Epithelial cell of esophagus (primary cell): ENCODE results near the gene TELO2.

Experiments
- DNase-seq: peaks from one replicate; pipeline ENCODE4 v3.0.0; 2010; ENCODE audit warnings: low read depth
- H3K4me3 ChIP-seq: 2 replicates; pipeline ENCODE4 v1.5.1; 2011; ENCODE audit warnings: mild to moderate bottlenecking, low read length, control low read depth
- CTCF ChIP-seq: IDR thresholded peaks from 2 replicates; pipeline ENCODE4 v1.5.1; 2011; ENCODE audit warnings: low read depth, mild to moderate bottlenecking, low read length, control low read depth, inconsistent platforms; ENCODE audit not compliant: insufficient read depth; ENCODE audit errors: missing control alignments

TELO2 gene

GRCh38 chr16:1553946-1554825 is 61.0 kb downstream of the TELO2 start:
- DNase-seq: no peak
- no peak overlapping the region for H3K4me3 ChIP-seq
- no peak for TF ChIP-seq CTCF

GRCh38 chr16:1554826-1555445 is 61.8 kb downstream of the TELO2 start:
- DNase-seq: no peak
- no peak overlapping the region for H3K4me3 ChIP-seq
- no peak for TF ChIP-seq CTCF

- no peak for TF ChIP-seq CTCF
- no peak overlapping the region for H3K4me3 ChIP-seq
These were observed 63.1 kb downstream of the TELO2 start for GRCh38 chr16:1556254-1556653.

GRCh38 chr16:1557074-1557473 is 63.9 kb downstream of the TELO2 start:
- DNase-seq: no peak
- no peak overlapping the region for H3K4me3 ChIP-seq
- no peak for TF ChIP-seq CTCF

More at GRCh38 chr16:1556254-1556653, 63.1 kb downstream of the TELO2 start:
- DNase-seq: no peak

GRCh38 chr16:1557576-1557975 is 64.4 kb downstream of the TELO2 start:
- no peak overlapping the region for H3K4me3 ChIP-seq
- no peak for DNase-seq
- TF ChIP-seq CTCF: no peak

GRCh38 chr16:1559446-1559975 is 66.4 kb downstream of the TELO2 start:
- no peak for TF ChIP-seq CTCF
- no peak overlapping the region for H3K4me3 ChIP-seq
- DNase-seq: no peak
